HG03457 (cell line): ENCODE measurements around the gene PPFIBP2.

Experiments
- ATAC-seq: cut with Tn5 transposase; IDR thresholded peaks from one replicate; pipeline ENCODE4 v1.9.1; 2021; ENCODE audit warnings: moderate number of reproducible peaks; ENCODE audit not compliant: unreplicated experiment

Gene PPFIBP2

GRCh38 chr11:7524462-7525235 is 10.8 kb downstream of the PPFIBP2 start:
- ATAC-seq: no peak

- ATAC-seq: no peak
Observed at GRCh38 chr11:7525424-7525823, 11.6 kb downstream of the PPFIBP2 start.

- ATAC-seq: no peak
Observed at GRCh38 chr11:7527029-7527428, 13.2 kb downstream of the PPFIBP2 start.

GRCh38 chr11:7528514-7529049 is 14.8 kb downstream of the PPFIBP2 start:
- no peak for ATAC-seq

- no peak for ATAC-seq
Observed at GRCh38 chr11:7530013-7530640, 16.3 kb downstream of the PPFIBP2 start.

- no peak for ATAC-seq
Observed at GRCh38 chr11:7531011-7531410, 17.2 kb downstream of the PPFIBP2 start.

- ATAC-seq: no peak
Observed at GRCh38 chr11:7532405-7533145, 18.8 kb downstream of the PPFIBP2 start.

GRCh38 chr11:7533199-7534041 is 19.6 kb downstream of the PPFIBP2 start:
- ATAC-seq: no peak

GRCh38 chr11:7534042-7534378 is 20.2 kb downstream of the PPFIBP2 start:
- peak; percentile 45 for ATAC-seq

GRCh38 chr11:7536100-7536499 is 22.3 kb downstream of the PPFIBP2 start:
- no peak for ATAC-seq

GRCh38 chr11:7537265-7537664 is 23.5 kb downstream of the PPFIBP2 start:
- no peak for ATAC-seq

- no peak for ATAC-seq
Observed at GRCh38 chr11:7538031-7538430, 24.2 kb downstream of the PPFIBP2 start.

GRCh38 chr11:7538466-7539454 is 25.0 kb downstream of the PPFIBP2 start:
- ATAC-seq: no peak

- no peak for ATAC-seq
Observed at GRCh38 chr11:7540830-7541555, 27.2 kb downstream of the PPFIBP2 start.

GRCh38 chr11:7543302-7543701 is 29.5 kb downstream of the PPFIBP2 start:
- no peak for ATAC-seq

GRCh38 chr11:7544021-7544420 is 30.2 kb downstream of the PPFIBP2 start:
- ATAC-seq: no peak

GRCh38 chr11:7545611-7546010 is 31.8 kb downstream of the PPFIBP2 start:
- ATAC-seq: no peak

GRCh38 chr11:7546324-7546791 is 32.6 kb downstream of the PPFIBP2 start:
- ATAC-seq: no peak

- ATAC-seq: no peak
Observed at GRCh38 chr11:7547687-7548086, 33.9 kb downstream of the PPFIBP2 start.
